Keratinocyte (primary cell): ENCODE measurements around the gene GIMAP7. TPM values are rescaled to one million over a fixed set of nuclear protein-coding genes. Genes with fewer than 3 reads are reported as not detected.

ENCODE experiments used
- DNase-seq: peaks from one replicate; pipeline ENCODE4 v3.0.0-alpha.2; 2011; ENCODE audit warnings: low read depth, missing footprints, low spot score
- FAIRE-seq: peaks from 2 replicates; lab custom pipeline; 2011; peaks lifted over from hg19 to GRCh38; lab: Jason Lieb, UNC
- H2AFZ ChIP-seq: 2 replicates; pipeline ENCODE4 v1.6.0; 2012; ENCODE audit warnings: low read length, control low read depth, inconsistent platforms; ENCODE audit not compliant: control insufficient read depth
- H3K27ac ChIP-seq: 2 replicates; pipeline ENCODE4 v1.5.1; 2011; ENCODE audit warnings: low read length; ENCODE audit not compliant: control insufficient read depth, insufficient read depth
- H3K27me3 ChIP-seq: 3 replicates; pipeline ENCODE4 v1.6.0; 2011; ENCODE audit warnings: low read length; ENCODE audit not compliant: control insufficient read depth, insufficient read depth; ENCODE audit errors: extremely low read depth
- H3K36me3 ChIP-seq, 2 experiments: 2 replicates in 1 of 2; 3 replicates in 1 of 2; pipeline ENCODE4 v1.5.1; 2011; ENCODE audit warnings: low read length in 2 of 2, mild to moderate bottlenecking in 1 of 2; ENCODE audit not compliant: control insufficient read depth in 2 of 2, insufficient read depth in 2 of 2; ENCODE audit errors: extremely low read depth in 1 of 2
- H3K4me1 ChIP-seq: 3 replicates; pipeline ENCODE4 v1.5.1; 2011; ENCODE audit warnings: low read length; ENCODE audit not compliant: control insufficient read depth, insufficient read depth; ENCODE audit errors: extremely low read depth
- H3K4me2 ChIP-seq: 3 replicates; pipeline ENCODE4 v1.6.0; 2011; ENCODE audit warnings: low read depth, low read length; ENCODE audit not compliant: control insufficient read depth, insufficient read depth; ENCODE audit errors: extremely low read depth
- H3K4me3 ChIP-seq, 3 experiments: fragments of 200-600 bp in 1 of 3; sonication (generic) in 1 of 3; 2 replicates in 2 of 3; 3 replicates in 1 of 3; pipeline ENCODE4 v1.5.1; 2011 to 2016; ENCODE audit warnings: low read length in 3 of 3, mild to moderate bottlenecking in 3 of 3, control low read depth in 2 of 3, inconsistent platforms in 1 of 3, low read depth in 1 of 3, mixed read lengths in 1 of 3, mixed run types in 1 of 3, moderate library complexity in 1 of 3; ENCODE audit not compliant: control insufficient read depth in 2 of 3, insufficient read depth in 2 of 3; ENCODE audit errors: extremely low read depth in 1 of 3
- H3K79me2 ChIP-seq: 2 replicates; pipeline ENCODE4 v1.6.0; 2012; ENCODE audit warnings: low read length; ENCODE audit not compliant: control insufficient read depth, insufficient read depth
- H3K9ac ChIP-seq: 3 replicates; pipeline ENCODE4 v1.6.0; 2011; ENCODE audit warnings: low read length; ENCODE audit not compliant: control insufficient read depth, insufficient read depth; ENCODE audit errors: extremely low read depth
- H3K9me1 ChIP-seq: 3 replicates; pipeline ENCODE4 v1.6.0; 2011; ENCODE audit warnings: low read length; ENCODE audit not compliant: control insufficient read depth, insufficient read depth; ENCODE audit errors: extremely low read depth
- H3K9me3 ChIP-seq: 2 replicates; pipeline ENCODE4 v1.5.1; 2012; ENCODE audit warnings: low read depth, low read length; ENCODE audit not compliant: control insufficient read depth
- H4K20me1 ChIP-seq: 3 replicates; pipeline ENCODE4 v1.6.0; 2011; ENCODE audit warnings: low read length; ENCODE audit not compliant: control insufficient read depth, insufficient read depth; ENCODE audit errors: extremely low read depth
- CTCF ChIP-seq, 3 experiments: IDR thresholded peaks in 1 of 3; conservative IDR thresholded peaks in 1 of 3; optimal IDR thresholded peaks in 1 of 3; 2 replicates in 2 of 3; 3 replicates in 1 of 3; pipeline versions ENCODE3 to v1.5.1; 2011; ENCODE audit warnings: low read length in 3 of 3, mild to moderate bottlenecking in 3 of 3, moderate library complexity in 2 of 3, control low read depth in 1 of 3, inconsistent platforms in 1 of 3; ENCODE audit not compliant: insufficient read depth in 2 of 3; ENCODE audit errors: extremely low read depth in 1 of 3
- EZH2 ChIP-seq: IDR thresholded peaks from one replicate; pipeline ENCODE4 v1.6.1; 2012; ENCODE audit warnings: inconsistent platforms, mild to moderate bottlenecking, low read length, moderate library complexity
- dilution Hi-C: fragments of 300-500 bp; cut with MboI; formaldehyde crosslinking; loops from one replicate; pipeline ENCODE4 v1.7.0; 2020; ENCODE audit warnings: low sequenced_read_pairs; ENCODE audit not compliant: extremely low pct_ligation_motif_present
- polyA plus RNA-seq, 5 experiments: library from polyadenylated mRNA; depleted of rRNA in 3 of 5; stranded (reverse) in 3 of 5; stranded (forward) in 1 of 5; unstranded in 1 of 5; fragments of >200 nt; gene quantifications; 1 replicate in 1 of 5; 2 replicates in 3 of 5; 3 replicates in 1 of 5; pipeline versions ENCODE4 v1.2.1 to v1.2.3, GENCODE V29; 2011 to 2012; ENCODE audit warnings: missing spikeins in 2 of 5, low read depth in 1 of 5, low replicate concordance in 1 of 5

GIMAP7 gene
- polyA plus RNA-seq, 1 donor (not counting 4 experiments of a cell fraction or from before 2014, with no cell fraction given), result not detected

GRCh38 chr7:150538259-150538658 lies 23.6 kb downstream of the GIMAP7 start:
- Histone ChIP-seq H4K20me1 (no peaks in the 10 kb centered on the region), H3K9ac (no peak overlapping the region), H3K79me2 (no peaks in the 10 kb centered on the region), H2AFZ (no peak overlapping the region), H3K4me3 (no peak overlapping the region), H3K36me3 (no peaks in the 10 kb centered on the region), H3K27ac (no peak overlapping the region), H3K27me3 (no peaks in the 10 kb centered on the region), H3K9me3 (no peaks in the 10 kb centered on the region), H3K9me1 (no peaks in the 10 kb centered on the region), H3K4me1 (no peaks in the 10 kb centered on the region), H3K4me2 (no peak overlapping the region)
- dilution Hi-C loops, result no loop called here
- FAIRE-seq (no peak), DNase-seq (no peak)
- no peak for TF ChIP-seq EZH2
- no peak for TF ChIP-seq CTCF (optimal IDR thresholded peaks at IDR 0.05 in 1 of 3, IDR thresholded peaks at IDR 0.05 in 1 of 3, conservative IDR thresholded peaks at IDR 0.05 in 1 of 3; ENCODE audit: extremely low read depth in 1 of 3, insufficient read depth in 2 of 3, low read length in 3 of 3)

GRCh38 chr7:150553163-150553562 lies 38.5 kb downstream of the GIMAP7 start:
- no peaks in the 10 kb centered on the region for H3K4me1 ChIP-seq
- no peaks in the 10 kb centered on the region for H4K20me1 ChIP-seq
- no peaks in the 10 kb centered on the region for H3K36me3 ChIP-seq
- TF ChIP-seq EZH2, result no peak
- TF ChIP-seq CTCF (optimal IDR thresholded peaks at IDR 0.05 in 1 of 3, IDR thresholded peaks at IDR 0.05 in 1 of 3, conservative IDR thresholded peaks at IDR 0.05 in 1 of 3; ENCODE audit: extremely low read depth in 1 of 3, insufficient read depth in 2 of 3, low read length in 3 of 3), result no peak
- no peaks in the 10 kb centered on the region for H3K79me2 ChIP-seq
- H3K27me3 ChIP-seq, result no peaks in the 10 kb centered on the region
- no peaks in the 10 kb centered on the region for H3K9me3 ChIP-seq
- H3K4me2 ChIP-seq, result no peak overlapping the region
- dilution Hi-C loops, result no loop called here
- no peak overlapping the region for H3K4me3 ChIP-seq
- no peak overlapping the region for H3K27ac ChIP-seq
- no peaks in the 10 kb centered on the region for H3K9me1 ChIP-seq
- no peak overlapping the region for H3K9ac ChIP-seq
- H2AFZ ChIP-seq, result no peak overlapping the region
- no peak for DNase-seq
- no peak for FAIRE-seq
